K562 treated with DMSO at 1 percent for 48 hours (cell line): ENCODE measurements around the gene RBBP4. TPM values are rescaled to one million over a fixed set of nuclear protein-coding genes. Genes with fewer than 3 reads are reported as not detected.

Experiments
- total RNA-seq: library from RNA; unstranded; fragments of 300-600 nt; gene quantifications from 2 replicates; pipeline ENCODE4 v1.2.3, GENCODE V29; 2022; ENCODE audit warnings: low replicate concordance; ENCODE audit errors: extremely low read depth

Gene RBBP4
- total RNA-seq: not detected in 2 replicates

DNA sequence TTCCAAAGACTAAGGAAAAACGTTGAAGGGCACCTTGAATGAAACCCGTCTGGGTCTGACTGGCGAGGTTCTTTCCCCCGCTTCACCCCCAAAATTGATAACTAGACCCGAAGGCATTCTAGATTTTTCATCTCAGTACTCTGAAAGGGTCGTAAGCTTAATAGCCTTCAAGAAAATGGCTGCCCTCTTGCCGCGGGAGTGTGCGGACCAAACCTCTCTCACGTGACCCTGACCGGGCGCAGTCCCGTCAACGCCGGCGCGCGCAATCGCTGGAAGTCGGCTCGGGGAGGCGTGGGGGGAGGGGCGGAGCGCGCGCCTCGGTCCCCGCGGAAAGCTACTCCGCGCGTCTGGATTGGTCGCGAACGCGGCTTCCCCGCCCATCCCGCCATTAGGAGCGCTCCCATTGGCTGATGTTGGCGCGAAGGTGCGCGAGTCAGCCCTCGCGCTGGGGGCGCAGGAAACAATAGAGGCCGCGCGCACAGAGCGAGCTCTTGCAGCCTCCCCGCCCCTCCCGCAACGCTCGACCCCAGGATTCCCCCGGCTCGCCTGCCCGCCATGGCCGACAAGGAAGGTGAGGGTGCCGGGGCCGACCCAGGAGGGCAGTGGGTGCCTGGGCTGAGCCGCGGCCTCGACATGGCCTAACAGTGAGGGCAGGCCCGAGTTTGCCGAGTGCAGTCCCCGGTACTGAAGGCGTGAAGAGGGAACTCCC lies at the start of gene RBBP4:
Gene RBBP4 (plus strand): TSS at position 457 of the 709 bp plus-strand sequence. CDS start 99 bp downstream, at position 556.

DNA sequence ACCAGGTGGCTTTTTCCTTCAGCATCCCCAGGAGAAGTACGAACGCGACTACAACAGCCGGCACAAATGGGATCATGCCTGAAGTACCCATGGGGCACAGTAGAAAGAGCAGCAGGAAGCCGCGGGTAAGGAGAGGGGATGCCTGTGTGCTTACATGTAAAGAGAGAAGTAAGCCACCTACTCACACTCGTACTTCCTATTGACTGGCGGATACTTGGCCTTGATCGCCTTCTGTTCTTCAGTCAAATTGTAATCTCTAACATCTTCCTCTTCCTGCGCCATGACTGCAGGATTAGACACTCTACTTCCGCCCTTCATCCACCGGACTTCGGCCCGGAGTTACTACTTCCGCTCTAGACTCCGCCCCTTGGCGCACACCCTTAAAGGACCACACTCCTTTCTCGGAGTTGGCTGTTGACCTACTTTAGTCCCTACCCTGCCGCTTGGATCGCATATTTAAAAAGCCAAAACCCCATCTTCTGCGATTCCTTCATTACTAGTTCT lies 708 bp upstream of the RBBP4 start, which contains the start of gene ZBTB8OS:
Gene ZBTB8OS (minus strand): TSS at position 303 of the 504 bp plus-strand sequence. CDS start 21 bp downstream, at position 282.

DNA sequence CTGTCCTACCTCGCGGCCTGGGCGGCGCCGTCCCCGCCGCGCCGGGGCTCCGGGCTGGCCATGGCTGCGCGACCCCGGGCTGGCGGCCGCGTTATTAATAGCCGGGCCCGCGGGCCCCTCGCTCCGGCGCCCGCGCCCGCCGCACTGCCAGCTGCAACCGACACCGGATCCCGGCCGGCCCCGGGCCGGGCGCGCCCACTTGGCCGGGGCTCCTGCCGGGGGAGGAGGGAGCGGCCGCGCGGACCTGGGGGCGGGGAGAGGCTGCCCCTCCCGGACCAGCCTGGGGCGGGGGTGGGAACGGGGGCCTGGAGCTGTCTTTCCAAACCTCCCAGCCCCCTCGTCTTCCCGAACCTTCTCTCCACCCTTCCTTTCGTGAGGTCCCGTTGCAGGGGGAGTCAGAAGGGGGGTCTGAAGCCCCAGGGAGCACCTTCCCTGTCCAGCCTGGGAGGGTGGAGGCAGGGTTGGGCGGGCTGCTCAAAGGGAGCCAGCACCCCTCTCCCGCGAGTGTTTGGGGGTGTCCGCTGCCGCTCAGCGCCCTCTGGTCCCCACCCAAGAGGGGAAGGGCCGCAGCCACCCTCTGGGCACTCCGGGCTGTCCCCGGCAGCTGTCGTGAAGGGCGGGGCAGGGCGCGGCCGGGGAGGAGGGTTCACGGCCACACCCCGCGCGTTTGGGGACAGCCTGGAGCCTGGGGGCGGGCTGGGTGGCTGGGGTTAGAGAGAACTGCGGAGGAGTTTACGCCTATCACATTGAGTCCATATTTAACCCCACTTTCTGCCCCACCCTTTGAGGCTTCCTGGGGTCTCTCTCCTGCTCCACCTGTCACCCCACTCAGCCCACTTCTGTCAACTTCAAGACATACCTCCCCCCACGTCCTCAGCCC lies 51.8 kb downstream of the RBBP4 start, which contains the start of gene SYNC:
Gene SYNC (minus strand): TSS at position 172 of the 880 bp plus-strand sequence. CDS start 110 bp downstream, at position 62.

Other genes with a start within 250 kb of the RBBP4 start
- gene ZBTB8B, start 186.1 kb upstream of the RBBP4 start, total RNA-seq: not detected in 2 replicates
- not detected in 2 replicates for gene ZBTB8A, start 111.8 kb upstream of the RBBP4 start, total RNA-seq
- gene ZBTB8OS, start 658 bp upstream of the RBBP4 start, total RNA-seq: not detected in 2 replicates
- gene SYNC, start 51.6 kb downstream of the RBBP4 start, total RNA-seq: not detected in 2 replicates
- gene YARS1, start 166.2 kb downstream of the RBBP4 start, total RNA-seq: 1,215 TPM in 1 of 2 replicates, not detected in the other
- gene S100PBP, start 166.4 kb downstream of the RBBP4 start, total RNA-seq: not detected in 2 replicates
- not detected in 2 replicates for gene FNDC5, start 219.7 kb downstream of the RBBP4 start, total RNA-seq
- not detected in 2 replicates for gene HPCA, start 235.3 kb downstream of the RBBP4 start, total RNA-seq